Cardiac septum (tissue), 1 donor: ENCODE measurements around the gene TMED1. TPM values are rescaled to one million over a fixed set of nuclear protein-coding genes. Genes with fewer than 3 reads are reported as not detected.
"Not testable (repeated sequence)": the region's sequence is repeated elsewhere in the genome, so short reads cannot be mapped to it uniquely, and the experiment has no call there.

ENCODE experiments used
- DNase-seq: peaks from one replicate; pipeline ENCODE4 v3.0.0-alpha.2; 2020; ENCODE audit warnings: low spot score
- intact Hi-C: fragments of 100-400 bp; cut with DNase I; formaldehyde crosslinking; loops from one replicate; pipeline ENCODE4 v1.14.0; 2022
- long read RNA-seq: library from polyadenylated mRNA; unstranded; transcript quantifications from one replicate; pipeline ENCODE4 v2.0.0, GENCODE V29; 2021
- total RNA-seq: library from RNA; stranded (reverse); fragmentation: NEBNext Ultra II Directional; extraction: Animal tissue kit (Norgen Biotek cat#: 25700); gene quantifications from one replicate; pipeline ENCODE4 v1.2.1, GENCODE V29; 2021
- donor health status: DM: no; HTN: no; CAD: no.

TMED1 gene
- 25.6 TPM for total RNA-seq
- long read RNA-seq, transcript TMED1-201 (4 exons, 1,340 nt) = major isoform, 40 of 54 reads
- long read RNA-seq, partial matches to known transcripts = 11 of 54 reads
- long read RNA-seq, other reads (novel, unspliced or antisense) = 3 of 54 reads

GRCh38 chr19:10835754-10836478 lies at the start of gene TMED1:
Gene TMED1 (minus strand): TSS chr19:10836212. CDS start chr19:10836191, 21 bp downstream.
- DNase-seq = peak; percentile 99
- intact Hi-C loops = no loop called here

- DNase-seq = no peak
- intact Hi-C loops = no loop called here
Observed at GRCh38 chr19:10885201-10886169, 49.5 kb upstream of the TMED1 start.

- intact Hi-C loops = no loop called here
- no peak for DNase-seq
Observed at GRCh38 chr19:10884274-10884673, 48.3 kb upstream of the TMED1 start.

GRCh38 chr19:10882108-10882457 lies 46.1 kb upstream of the TMED1 start:
- peak; percentile 80 for DNase-seq
- intact Hi-C loops = no loop called here

GRCh38 chr19:10881403-10882107 lies 45.5 kb upstream of the TMED1 start:
- no peak for DNase-seq
- intact Hi-C loops = no loop called here

- no peak for DNase-seq
- intact Hi-C loops = no loop called here
Observed at GRCh38 chr19:10878253-10878652, 42.2 kb upstream of the TMED1 start.

GRCh38 chr19:10877608-10878007 lies 41.6 kb upstream of the TMED1 start:
- DNase-seq, intact Hi-C loops: not testable (repeated sequence)

- intact Hi-C loops = no loop called here
Observed at GRCh38 chr19:10876459-10877240, 40.6 kb upstream of the TMED1 start.

GRCh38 chr19:10874024-10874423 lies 38.0 kb upstream of the TMED1 start:
- DNase-seq = no peak
- intact Hi-C loops = no loop called here

More at GRCh38 chr19:10876459-10877240, 40.6 kb upstream of the TMED1 start:
- DNase-seq = no peak

GRCh38 chr19:10872546-10873107 lies 36.6 kb upstream of the TMED1 start:
- no peak for DNase-seq
- intact Hi-C loops = loop anchor here (2.0 kb wide), 1 partner anchor 56 kb away; the partner anchor contains the start of genes TIMM29 and YIPF2

GRCh38 chr19:10871711-10872545 lies 35.9 kb upstream of the TMED1 start:
- DNase-seq = no peak
- intact Hi-C loops = loop anchor here (2.0 kb wide), 1 partner anchor 57 kb away; the partner anchor contains the start of genes TIMM29 and YIPF2

GRCh38 chr19:10870955-10871603 lies 35.1 kb upstream of the TMED1 start, which contains the start of gene CARM1:
Gene CARM1 (plus strand): TSS chr19:10871553. CDS start chr19:10871703, 150 bp downstream.
- DNase-seq = peak; percentile 100
- intact Hi-C loops = no loop called here

GRCh38 chr19:10870501-10870954 lies 34.5 kb upstream of the TMED1 start:
- intact Hi-C loops = no loop called here
- no peak for DNase-seq

GRCh38 chr19:10869872-10870311 lies 33.9 kb upstream of the TMED1 start:
- DNase-seq, intact Hi-C loops: not testable (repeated sequence)

GRCh38 chr19:10868872-10869547 lies 33.0 kb upstream of the TMED1 start:
- no peak for DNase-seq
- intact Hi-C loops = no loop called here

- no peak for DNase-seq
- intact Hi-C loops = no loop called here
Observed at GRCh38 chr19:10866495-10866894, 30.5 kb upstream of the TMED1 start.
